B cell (primary cell): ENCODE measurements around the gene PPP4C. TPM values are rescaled to one million over a fixed set of nuclear protein-coding genes. Genes with fewer than 3 reads are reported as not detected.

Source experiments
- ATAC-seq: fragments of 200-7000 bp; cut with Tn5 transposase; one replicate; pipeline ENCODE4 v1.10.0; 2021; ENCODE audit warnings: low read depth, mild to moderate bottlenecking, moderate number of reproducible peaks, moderate library complexity
- CTCF ChIA-PET: fragments of 350-600 bp; sonication (Branson Sonifier 250); formaldehyde crosslinking; loops from one replicate; lab custom pipeline; 2021; ENCODE audit warnings: antibody characterized with exemption, inconsistent platforms; lab: Charles Lee
- POLR2A ChIA-PET: fragments of 350-600 bp; sonication (Branson Sonifier 250); formaldehyde crosslinking; loops from one replicate; lab custom pipeline; 2021; ENCODE audit warnings: antibody characterized with exemption; lab: Charles Lee
- DNase-seq: peaks from one replicate; pipeline ENCODE4 v3.0.0; 2013
- H2AFZ ChIP-seq: 2 replicates; pipeline ENCODE4 v1.6.1; 2012; ENCODE audit warnings: mild to moderate bottlenecking, low read depth, low read length; ENCODE audit not compliant: insufficient read depth, poor library complexity, severe bottlenecking
- H3K27ac ChIP-seq, 2 donors: 1 replicate in 1 of 2; 2 replicates in 1 of 2; pipeline ENCODE4 v1.5.1; 2012 to 2013; ENCODE audit warnings: low read length in 2 of 2, mild to moderate bottlenecking in 2 of 2, moderate library complexity in 1 of 2
- H3K27me3 ChIP-seq, 4 experiments: fragments of 200-600 bp in 1 of 4; sonication (generic) in 1 of 4; replicated peaks in 1 of 4; 1 replicate in 2 of 4; 2 replicates in 2 of 4; pipeline versions ENCODE4 v1.6.1 to v1.7.0; 2013 to 2016; ENCODE audit warnings: low read length in 3 of 4, mild to moderate bottlenecking in 2 of 4, mixed read lengths in 1 of 4, moderate library complexity in 1 of 4; ENCODE audit not compliant: insufficient read depth in 4 of 4, control insufficient read depth in 3 of 4; ENCODE audit errors: control extremely low read depth in 1 of 4
- H3K36me3 ChIP-seq, 2 experiments: replicated peaks in 1 of 2; 1 replicate in 1 of 2; 2 replicates in 1 of 2; pipeline versions ENCODE4 v1.6.1 to v1.7.1; 2013; ENCODE audit warnings: low read length in 1 of 2; ENCODE audit not compliant: insufficient read depth in 2 of 2, control insufficient read depth in 1 of 2; ENCODE audit errors: control extremely low read depth in 1 of 2, extremely low read depth in 1 of 2
- H3K4me1 ChIP-seq, 2 donors: fragments of 200-600 bp in 1 of 2; sonication (generic) in 1 of 2; 1 replicate in 1 of 2; 2 replicates in 1 of 2; pipeline versions ENCODE4 v1.5.1 to v1.6.1; 2013 to 2017; ENCODE audit warnings: low read length in 2 of 2; ENCODE audit not compliant: control insufficient read depth in 2 of 2, insufficient read depth in 2 of 2
- H3K4me2 ChIP-seq: replicated peaks from 2 replicates; pipeline ENCODE3; 2012; ENCODE audit warnings: mild to moderate bottlenecking, low read depth, low read length; ENCODE audit not compliant: poor library complexity, severe bottlenecking
- H3K4me3 ChIP-seq, 5 experiments: fragments of 200-600 bp in 1 of 5; sonication (generic) in 1 of 5; 1 replicate in 3 of 5; 2 replicates in 2 of 5; pipeline versions ENCODE4 v1.5.1 to v1.7.0; 2011 to 2016; ENCODE audit warnings: low read length in 4 of 5, mild to moderate bottlenecking in 4 of 5, low read depth in 2 of 5, control low read depth in 1 of 5, moderate library complexity in 1 of 5; ENCODE audit not compliant: insufficient read depth in 1 of 5; ENCODE audit errors: control extremely low read depth in 1 of 5, extremely low read depth in 1 of 5
- H3K79me2 ChIP-seq: fragments of 200-600 bp; sonication (generic); one replicate; pipeline ENCODE4 v1.6.0; 2016; ENCODE audit warnings: low read length; ENCODE audit not compliant: control insufficient read depth, insufficient read depth
- H3K9ac ChIP-seq: fragments of 200-600 bp; sonication (generic); 2 replicates; pipeline ENCODE4 v1.6.1; 2017; ENCODE audit warnings: mild to moderate bottlenecking, low read length, moderate library complexity
- H3K9me3 ChIP-seq, 3 donors: one replicate each; pipeline versions ENCODE4 v1.6.1 to v1.7.1; 2013; ENCODE audit warnings: low read length in 2 of 3; ENCODE audit not compliant: control insufficient read depth in 2 of 3, insufficient read depth in 1 of 3; ENCODE audit errors: control extremely low read depth in 1 of 3
- H4K20me1 ChIP-seq: 2 replicates; pipeline ENCODE4 v1.6.0; 2012; ENCODE audit warnings: mild to moderate bottlenecking, low read length; ENCODE audit not compliant: insufficient read depth, control insufficient read depth, poor library complexity, severe bottlenecking
- H3K27ac Mint-ChIP-seq: one replicate; pipeline ENCODE4 v1.8.0; 2021; ENCODE audit warnings: mixed read lengths
- H3K27me3 Mint-ChIP-seq: one replicate; pipeline ENCODE4 v1.8.0; 2021; ENCODE audit warnings: mixed read lengths
- H3K4me1 Mint-ChIP-seq: one replicate; pipeline ENCODE4 v1.8.0; 2021; ENCODE audit warnings: mixed read lengths
- H3K4me3 Mint-ChIP-seq: one replicate; pipeline ENCODE4 v1.8.0; 2021; ENCODE audit warnings: mixed read lengths
- H3K9me3 Mint-ChIP-seq: one replicate; pipeline ENCODE4 v1.8.0; 2022; ENCODE audit warnings: mixed read lengths; ENCODE audit not compliant: insufficient read depth
- EZH2 ChIP-seq: IDR thresholded peaks from 2 replicates; pipeline ENCODE4 v1.6.1; 2012; ENCODE audit warnings: borderline replicate concordance, low read depth, mild to moderate bottlenecking, moderate library complexity, low read length; ENCODE audit not compliant: insufficient read depth, poor library complexity, severe bottlenecking
- WGBS: methylation state at CpG from one replicate; pipeline ENCODE4 v1.1.5; 2013; ENCODE audit warnings: missing lambda C conversion rate; ENCODE audit not compliant: insufficient coverage; 5-methylcytosine and 5-hydroxymethylcytosine counted together
- intact Hi-C: fragments of 100-400 bp; cut with micrococcal nuclease; formaldehyde crosslinking; loops from one replicate; pipeline ENCODE4 v1.10.0; 2022
- polyA plus RNA-seq: library from polyadenylated mRNA; depleted of rRNA; stranded (reverse); fragments of >200 nt; gene quantifications from 2 replicates; pipeline ENCODE4 v1.2.3, GENCODE V29; 2012
- total RNA-seq, 2 donors: library from RNA; stranded (reverse); fragments of 120-200 nt in 1 of 2; gene quantifications; 1 replicate in 1 of 2; 2 replicates in 1 of 2; pipeline versions ENCODE4 v1.2.3 to v1.2.4, GENCODE V29; 2013 to 2022
- TF ChIP-seq, protein P1 (sequence below): fragments of 200-600 bp; IDR thresholded peaks from one replicate; pipeline ENCODE4 v1.8.0; 2022; ENCODE audit warnings: antibody characterized with exemption, mild to moderate bottlenecking

The PPP4C gene
- total and polyA plus RNA-seq, 2 donors (not counting 1 experiment from before 2014, with no cell fraction given), result 93.3 to 106 TPM

DNA sequence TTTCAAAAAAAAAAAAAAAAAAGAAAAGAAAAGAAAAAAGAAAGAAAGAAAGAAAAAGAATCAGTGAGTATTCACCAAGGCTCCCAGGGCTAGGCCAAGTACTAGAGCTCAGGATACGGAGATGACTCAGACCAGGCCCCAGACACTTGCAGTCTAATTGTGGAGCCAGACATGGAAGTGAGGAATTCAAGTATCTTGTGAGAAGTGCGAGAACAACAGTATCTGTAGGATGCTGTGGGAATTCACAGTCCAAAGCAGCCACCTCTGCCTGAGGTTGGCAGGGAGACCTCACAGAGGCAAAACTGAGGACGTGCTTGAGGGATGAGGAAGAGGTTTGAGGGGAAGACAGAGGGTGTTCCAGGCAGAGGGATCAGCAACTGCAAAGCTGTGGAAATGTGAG is 24.3 kb upstream of the PPP4C start:
- ChIA-PET CTCF (interaction anchor here (0.5 to 0.7 kb wide), 2 partner anchors 91 to 856 kb away, joined by 3 to 4 read pairs; no protein-coding TSS in a partner anchor), POLR2A (interaction anchor here (0.7 to 1.1 kb wide), 2 partner anchors 14 to 41 kb away, joined by 4 to 6 read pairs; partner anchors contain the start of gene ALDOA)
- Mint-ChIP-seq H3K4me3 (peak overlapping the region; percentile 71), H3K27ac (peak overlapping the region; percentile 56), H3K27me3 (no peaks in the 10 kb centered on the region), H3K4me1 (peaks cover 13% of the 10 kb centered on the region), H3K9me3 (no peaks in the 10 kb centered on the region)
- H3K9ac ChIP-seq, result no peak overlapping the region
- peaks cover 5 to 12% of the 10 kb centered on the region in 2 donors for H3K4me1 ChIP-seq
- no peaks in the 10 kb centered on the region for H3K9me3 ChIP-seq
- ATAC-seq, result no peak
- H3K4me2 ChIP-seq, result no peak overlapping the region
- intact Hi-C loops, result no loop called here
- DNase-seq, result no peak
- H4K20me1 ChIP-seq, result no peaks in the 10 kb centered on the region
- H3K36me3 ChIP-seq, result no peaks in the 10 kb centered on the region
- 94% methylated on average over 3 of the region's 3 CpGs for WGBS
- H3K4me3 ChIP-seq, result no peak overlapping the region
- H3K27me3 ChIP-seq, result peaks cover 0 to 3% (median 0%) of the 10 kb centered on the region in 4 experiments
- peaks cover 3% of the 10 kb centered on the region for H3K79me2 ChIP-seq
- H3K27ac ChIP-seq, result no peak overlapping the region
- TF ChIP-seq, protein P1, sequence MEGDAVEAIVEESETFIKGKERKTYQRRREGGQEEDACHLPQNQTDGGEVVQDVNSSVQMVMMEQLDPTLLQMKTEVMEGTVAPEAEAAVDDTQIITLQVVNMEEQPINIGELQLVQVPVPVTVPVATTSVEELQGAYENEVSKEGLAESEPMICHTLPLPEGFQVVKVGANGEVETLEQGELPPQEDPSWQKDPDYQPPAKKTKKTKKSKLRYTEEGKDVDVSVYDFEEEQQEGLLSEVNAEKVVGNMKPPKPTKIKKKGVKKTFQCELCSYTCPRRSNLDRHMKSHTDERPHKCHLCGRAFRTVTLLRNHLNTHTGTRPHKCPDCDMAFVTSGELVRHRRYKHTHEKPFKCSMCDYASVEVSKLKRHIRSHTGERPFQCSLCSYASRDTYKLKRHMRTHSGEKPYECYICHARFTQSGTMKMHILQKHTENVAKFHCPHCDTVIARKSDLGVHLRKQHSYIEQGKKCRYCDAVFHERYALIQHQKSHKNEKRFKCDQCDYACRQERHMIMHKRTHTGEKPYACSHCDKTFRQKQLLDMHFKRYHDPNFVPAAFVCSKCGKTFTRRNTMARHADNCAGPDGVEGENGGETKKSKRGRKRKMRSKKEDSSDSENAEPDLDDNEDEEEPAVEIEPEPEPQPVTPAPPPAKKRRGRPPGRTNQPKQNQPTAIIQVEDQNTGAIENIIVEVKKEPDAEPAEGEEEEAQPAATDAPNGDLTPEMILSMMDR, result no peak
- no peak for TF ChIP-seq EZH2
- no peak overlapping the region for H2AFZ ChIP-seq

DNA sequence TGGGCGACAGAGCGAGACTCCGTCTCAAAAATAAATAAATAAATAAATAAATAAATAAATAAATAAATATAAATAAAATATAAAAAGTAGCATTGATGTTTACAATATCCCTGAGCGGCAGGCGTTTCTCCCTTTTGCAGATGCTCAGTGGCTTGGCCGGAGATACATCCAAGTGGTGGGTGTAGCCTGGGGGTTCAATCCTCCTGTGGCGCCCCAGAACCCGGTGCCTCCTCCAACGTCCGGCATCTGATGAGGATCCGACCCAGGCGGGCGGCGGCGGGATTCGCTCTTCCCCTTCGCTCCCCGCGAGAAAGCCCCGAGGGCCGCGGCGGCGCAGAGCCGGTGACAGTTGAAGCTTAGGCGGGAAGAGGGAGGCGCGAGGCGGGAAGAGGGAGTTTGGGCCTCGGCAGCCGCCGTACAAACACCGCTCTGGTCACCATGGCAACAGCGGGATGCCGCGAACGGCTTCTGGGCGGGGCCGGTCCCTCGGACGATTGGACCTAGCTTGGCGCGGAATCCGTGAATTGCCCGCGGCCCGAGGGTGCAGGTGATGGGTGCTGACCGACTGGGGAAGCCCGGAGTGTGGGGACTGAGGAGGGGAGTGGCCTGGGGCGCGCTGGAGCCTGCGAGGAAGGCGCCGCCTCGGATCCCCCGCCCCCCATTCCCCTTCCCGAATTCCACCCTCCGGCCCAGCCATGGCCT is 23.0 kb upstream of the PPP4C start:
- TF ChIP-seq, protein P1, result no peak
- no peak for TF ChIP-seq EZH2
- intact Hi-C loops, result loop anchor here (1.0 kb wide), 3 partner anchors 12 to 190 kb away; partner anchors contain the start of genes ALDOA and CDIPT
- Mint-ChIP-seq H3K4me3 (peak overlapping the region; percentile 87), H3K27ac (peak overlapping the region; percentile 82), H3K4me1 (peaks cover 13% of the 10 kb centered on the region), H3K27me3 (no peaks in the 10 kb centered on the region), H3K9me3 (no peaks in the 10 kb centered on the region)
- Histone ChIP-seq H3K79me2 (peaks cover 3% of the 10 kb centered on the region), H3K4me2 (peak overlapping the region; percentile 97), H3K27me3 (peaks cover 0 to 3% (median 0%) of the 10 kb centered on the region in 4 experiments), H3K9me3 (no peaks in the 10 kb centered on the region), H3K4me3 (peak overlapping the region; percentile 9 to 70 (median 63)), H3K4me1 (peaks cover 5 to 12% of the 10 kb centered on the region in 2 donors), H3K36me3 (no peaks in the 10 kb centered on the region), H3K27ac (peak overlapping the region in 1 of 2 donors; percentile 5), H4K20me1 (no peaks in the 10 kb centered on the region), H2AFZ (peak overlapping the region; percentile 83), H3K9ac (peak overlapping the region; percentile 68)
- ATAC-seq, result peak; percentile 87
- under 1% methylated on average over 44 of the region's 58 CpGs for WGBS
- peak; percentile 92 for DNase-seq
- POLR2A ChIA-PET, result interaction anchor here (1.0 kb wide), 1 partner anchor 13 kb away, joined by 8 read pairs; the partner anchor contains the start of gene ALDOA
- CTCF ChIA-PET, result interaction anchor here (0.7 to 1.7 kb wide), 4 partner anchors 13 to 90 kb away, joined by 3 to 5 read pairs (median 4); partner anchors contain the start of gene ALDOA
